IMR-90 (cell line): ENCODE measurements around the gene PSMA6. TPM values are rescaled to one million over a fixed set of nuclear protein-coding genes. Genes with fewer than 3 reads are reported as not detected.

Source experiments
- ATAC-seq: fragments of 200-7000 bp; cut with Tn5 transposase; 2 replicates; pipeline ENCODE4 v1.9.1; 2020; ENCODE audit warnings: low read depth, mild to moderate bottlenecking, moderate library complexity
- BruUV-seq: library from RNA; stranded (reverse); fragments of 400-500 nt; replicated peaks from 2 replicates; lab custom pipeline; 2021; lab: Mats Ljungman, UMichigan
- CTCF ChIA-PET: fragments of 300-600 bp; formaldehyde crosslinking; extraction: SDS; loops from one replicate; lab custom pipeline; 2021; ENCODE audit warnings: antibody characterized with exemption; lab: Yijun Ruan, JAX
- POLR2A ChIA-PET: fragments of 300-600 bp; sonication (Branson Sonifier 250); formaldehyde crosslinking; loops from one replicate; lab custom pipeline; 2022; ENCODE audit warnings: antibody characterized with exemption; ENCODE audit not compliant: unreplicated experiment; lab: Charles Lee
- DNase-seq: peaks from one replicate; pipeline ENCODE4 v3.0.0; 2013
- H2AFZ ChIP-seq: replicated peaks from 2 replicates; pipeline ENCODE3; 2013; ENCODE audit warnings: low read length, mild to moderate bottlenecking; ENCODE audit not compliant: poor library complexity
- H2AK5ac ChIP-seq: 2 replicates; pipeline ENCODE4 v1.6.1; 2013; ENCODE audit warnings: low read depth, low read length, inconsistent platforms
- H2AK9ac ChIP-seq: replicated peaks from 2 replicates; pipeline ENCODE3; 2013; ENCODE audit warnings: mild to moderate bottlenecking, low read depth, low read length, moderate library complexity; ENCODE audit not compliant: poor library complexity
- H2BK120ac ChIP-seq: 2 replicates; pipeline ENCODE4 v1.6.1; 2013; ENCODE audit warnings: low read depth, low read length, inconsistent platforms
- H2BK15ac ChIP-seq: 3 replicates; pipeline ENCODE4 v1.6.1; 2013; ENCODE audit warnings: low read depth, low read length, inconsistent platforms
- H2BK20ac ChIP-seq: 2 replicates; pipeline ENCODE4 v1.6.1; 2013; ENCODE audit warnings: low read depth, mild to moderate bottlenecking, inconsistent platforms, low read length, moderate library complexity
- H2BK5ac ChIP-seq: 2 replicates; pipeline ENCODE4 v1.6.1; 2013; ENCODE audit warnings: mild to moderate bottlenecking, low read depth, low read length, inconsistent platforms; ENCODE audit not compliant: poor library complexity, severe bottlenecking
- H3K14ac ChIP-seq: replicated peaks from 2 replicates; pipeline ENCODE4 v1.6.1; 2013; ENCODE audit warnings: low read depth, low read length, inconsistent platforms
- H3K18ac ChIP-seq: 2 replicates; pipeline ENCODE4 v1.6.1; 2013; ENCODE audit warnings: low read depth, low read length, control low read depth
- H3K23ac ChIP-seq: 2 replicates; pipeline ENCODE4 v1.6.1; 2013; ENCODE audit warnings: low read depth, low read length, inconsistent platforms
- H3K27ac ChIP-seq: 2 replicates; pipeline ENCODE4 v1.5.1; 2013; ENCODE audit warnings: mild to moderate bottlenecking, control low read depth, low read length; ENCODE audit not compliant: insufficient read depth
- H3K27me3 ChIP-seq: 2 replicates; pipeline ENCODE4 v1.6.1; 2013; ENCODE audit warnings: low read length; ENCODE audit not compliant: control insufficient read depth, insufficient read depth
- H3K36me3 ChIP-seq: 2 replicates; pipeline ENCODE4 v1.6.1; 2013; ENCODE audit warnings: low read length, mixed read lengths; ENCODE audit not compliant: control insufficient read depth, insufficient read depth
- H3K4ac ChIP-seq: 2 replicates; pipeline ENCODE4 v1.6.1; 2013; ENCODE audit warnings: low read depth, low read length, inconsistent platforms
- H3K4me1 ChIP-seq: 2 replicates; pipeline ENCODE4 v1.6.1; 2013; ENCODE audit warnings: low read length, mixed read lengths; ENCODE audit not compliant: control insufficient read depth, insufficient read depth
- H3K4me2 ChIP-seq: 2 replicates; pipeline ENCODE4 v1.6.1; 2013; ENCODE audit warnings: low read depth, mild to moderate bottlenecking, control low read depth, low read length, moderate library complexity
- H3K4me3 ChIP-seq: 2 replicates; pipeline ENCODE4 v1.5.1; 2013; ENCODE audit warnings: low read depth, mild to moderate bottlenecking, control low read depth, low read length, moderate library complexity; ENCODE audit not compliant: insufficient read depth
- H3K56ac ChIP-seq: 2 replicates; pipeline ENCODE4 v1.6.1; 2013; ENCODE audit warnings: low read length, inconsistent platforms; ENCODE audit not compliant: insufficient read depth; ENCODE audit errors: extremely low read depth
- H3K79me1 ChIP-seq, 2 experiments: 2 replicates each; pipeline ENCODE4 v1.6.1; 2013; ENCODE audit warnings: low read length in 2 of 2, inconsistent platforms in 1 of 2, low read depth in 1 of 2
- H3K9ac ChIP-seq: 2 replicates; pipeline ENCODE4 v1.6.1; 2013; ENCODE audit warnings: low read depth, low read length, control low read depth
- H3K9me1 ChIP-seq: 2 replicates; pipeline ENCODE4 v1.6.1; 2013; ENCODE audit warnings: low read length, inconsistent platforms; ENCODE audit not compliant: insufficient read depth
- H3K9me3 ChIP-seq: 2 replicates; pipeline ENCODE4 v1.6.1; 2013; ENCODE audit warnings: low read length; ENCODE audit not compliant: control insufficient read depth, insufficient read depth
- H4K20me1 ChIP-seq: 2 replicates; pipeline ENCODE4 v1.6.1; 2013; ENCODE audit warnings: low read length, inconsistent platforms; ENCODE audit not compliant: insufficient read depth
- H4K5ac ChIP-seq: 2 replicates; pipeline ENCODE4 v1.6.1; 2013; ENCODE audit warnings: mild to moderate bottlenecking, low read depth, low read length, control low read depth
- H4K8ac ChIP-seq, 2 experiments: 2 replicates each; pipeline ENCODE4 v1.6.1; 2013; ENCODE audit warnings: low read depth in 2 of 2, low read length in 2 of 2, control low read depth in 1 of 2, inconsistent platforms in 1 of 2
- H4K91ac ChIP-seq: 2 replicates; pipeline ENCODE4 v1.6.1; 2013; ENCODE audit warnings: low read depth, low read length, inconsistent platforms; ENCODE audit not compliant: insufficient read depth
- BHLHE40 ChIP-seq: fragments of 150-350 bp; IDR thresholded peaks from 2 replicates; pipeline ENCODE4 v1.6.1; 2016; ENCODE audit warnings: mild to moderate bottlenecking, low read depth, low read length
- CEBPB ChIP-seq: IDR thresholded peaks from 2 replicates; pipeline ENCODE4 v1.6.1; 2012; ENCODE audit warnings: low read depth, low read length, improper control_type of control experiment
- CHD1 ChIP-seq: IDR thresholded peaks from 2 replicates; pipeline ENCODE4 v1.6.1; 2012; ENCODE audit warnings: low read depth, low read length, improper control_type of control experiment
- ELK1 ChIP-seq: fragments of 150-350 bp; IDR thresholded peaks from 2 replicates; pipeline ENCODE4 v1.6.1; 2016; ENCODE audit warnings: low read depth, mild to moderate bottlenecking, low read length, moderate library complexity, borderline replicate concordance
- FOS ChIP-seq: fragments of 150-350 bp; IDR thresholded peaks from 2 replicates; pipeline ENCODE4 v1.6.1; 2016; ENCODE audit warnings: low read depth, low read length
- MAFK ChIP-seq: IDR thresholded peaks from 2 replicates; pipeline ENCODE4 v1.6.1; 2012; ENCODE audit warnings: low read depth, low read length, improper control_type of control experiment
- MAZ ChIP-seq: IDR thresholded peaks from 2 replicates; pipeline ENCODE4 v1.6.1; 2012; ENCODE audit warnings: low read depth, mild to moderate bottlenecking, low read length, improper control_type of control experiment, moderate library complexity, borderline replicate concordance
- MXI1 ChIP-seq: IDR thresholded peaks from 2 replicates; pipeline ENCODE4 v1.6.1; 2012; ENCODE audit warnings: low read depth, mild to moderate bottlenecking, low read length, moderate library complexity, borderline replicate concordance
- NFE2L2 ChIP-seq: fragments of 150-350 bp; IDR thresholded peaks from 2 replicates; pipeline ENCODE4 v1.6.1; 2016; ENCODE audit warnings: low read depth, mild to moderate bottlenecking, low read length
- POLR2A ChIP-seq: IDR thresholded peaks from 2 replicates; pipeline ENCODE4 v1.6.1; 2012; ENCODE audit warnings: mild to moderate bottlenecking, low read depth, low read length
- RAD21 ChIP-seq: IDR thresholded peaks from 2 replicates; pipeline ENCODE4 v1.6.1; 2012; ENCODE audit warnings: low read length, improper control_type of control experiment
- RCOR1 ChIP-seq: IDR thresholded peaks from 2 replicates; pipeline ENCODE4 v1.6.1; 2012; ENCODE audit warnings: mild to moderate bottlenecking, low read length, improper control_type of control experiment; ENCODE audit not compliant: insufficient replicate concordance
- RFX5 ChIP-seq: IDR thresholded peaks from 2 replicates; pipeline ENCODE4 v1.8.0; 2012; ENCODE audit warnings: low read depth, mild to moderate bottlenecking, low read length, moderate library complexity
- SMC3 ChIP-seq: fragments of 150-350 bp; IDR thresholded peaks from 2 replicates; pipeline ENCODE4 v1.6.1; 2016; ENCODE audit warnings: low read depth, mild to moderate bottlenecking, antibody characterized with exemption, low read length, moderate library complexity
- USF2 ChIP-seq: fragments of 150-350 bp; IDR thresholded peaks from 2 replicates; pipeline ENCODE4 v1.6.1; 2017; ENCODE audit warnings: mild to moderate bottlenecking, antibody characterized with exemption, low read length, low read depth
- WGBS, 2 experiments: methylation state at CpG; one replicate each; pipeline versions ENCODE4 v1.1.5 to v1.1.7; 2013; ENCODE audit warnings: missing lambda C conversion rate in 2 of 2; ENCODE audit not compliant: insufficient read length in 1 of 2; ENCODE audit errors: extremely low coverage in 2 of 2; 5-methylcytosine and 5-hydroxymethylcytosine counted together
- dilution Hi-C: fragments of 300-500 bp; cut with HindIII; formaldehyde crosslinking; loops from one replicate; pipeline ENCODE4 v1.14.3; 2018; ENCODE audit warnings: low sequenced_read_pairs; ENCODE audit not compliant: unreplicated experiment
- in situ Hi-C: fragments of 300-500 bp; cut with MboI; formaldehyde crosslinking; loops from 3 replicates; pipeline ENCODE4 v1.14.3; 2019; ENCODE audit warnings: low sequenced_read_pairs, inconsistent platforms, mixed read lengths
- intact Hi-C: fragments of 100-400 bp; cut with micrococcal nuclease; formaldehyde crosslinking; loops from 2 replicates; pipeline ENCODE4 v1.10.0; 2022
- polyA plus RNA-seq, 3 experiments: library from polyadenylated mRNA; depleted of rRNA; stranded (reverse); fragments of >200 nt; gene quantifications; 2 replicates each; pipeline ENCODE4 v1.2.3, GENCODE V29; 2012; ENCODE audit warnings: low replicate concordance in 1 of 3
- total RNA-seq: library from RNA; depleted of rRNA; stranded (reverse); fragments of >200 nt; gene quantifications from 2 replicates; pipeline ENCODE4 v1.2.3, GENCODE V29; 2012
- TF ChIP-seq, protein P1 (sequence below): conservative IDR thresholded peaks from 2 replicates; pipeline ENCODE4 v1.5.1; 2012; ENCODE audit warnings: mild to moderate bottlenecking, low read depth, low read length, improper control_type of control experiment

Gene PSMA6
- total and polyA plus RNA-seq, 2 of the 4 experiments (the other 2 are of a cell fraction): 184 to 530 TPM

DNA sequence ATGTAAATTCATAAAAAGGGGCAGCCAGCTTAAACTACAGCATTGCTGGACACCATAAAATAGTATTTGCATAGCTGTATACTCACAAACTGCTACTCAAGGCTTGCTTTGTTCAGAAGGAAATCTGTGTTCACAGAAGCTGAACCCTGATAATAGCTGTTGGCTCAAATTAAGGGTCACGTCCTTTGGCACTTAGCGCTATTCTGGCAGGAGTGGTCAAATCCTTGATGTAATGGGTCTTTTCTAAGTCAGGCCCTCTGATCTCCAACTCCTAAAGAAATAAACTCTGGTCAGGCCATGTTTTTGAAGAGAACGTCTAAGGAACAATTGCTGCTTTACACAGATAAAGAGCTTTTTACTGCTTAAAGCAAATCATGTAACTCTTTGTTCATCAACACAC is 12.8 kb upstream of the PSMA6 start:
- Histone ChIP-seq H3K4me2 (no peak overlapping the region), H3K14ac (no peak overlapping the region), H3K9me1 (peaks cover 2% of the 10 kb centered on the region; the same call in 1 of the 2 replicates), H3K27me3 (no peaks in the 10 kb centered on the region), H2AK5ac (no peak overlapping the region), H4K8ac (no peak overlapping the region), H2BK5ac (no peak overlapping the region), H2BK15ac (no peak overlapping the region), H3K56ac (no peak overlapping the region), H4K20me1 (no peaks in the 10 kb centered on the region), H3K4me3 (no peak overlapping the region), H3K23ac (no peak overlapping the region), H4K5ac (no peak overlapping the region), H2AK9ac (no peak overlapping the region), H3K9me3 (no peaks in the 10 kb centered on the region), H3K9ac (no peak overlapping the region), H2BK120ac (no peak overlapping the region), H3K18ac (no peak overlapping the region), H2BK20ac (no peak overlapping the region), H2AFZ (no peak overlapping the region), H3K4ac (no peak overlapping the region), H3K79me1 (no peaks in the 10 kb centered on the region), H3K27ac (no peak overlapping the region), H3K36me3 (peaks cover 9% of the 10 kb centered on the region; the same call in 1 of the 2 replicates), H3K4me1 (no peaks in the 10 kb centered on the region), H4K91ac (no peak overlapping the region)
- intact Hi-C loops (no loop called here), dilution Hi-C loops (no loop called here), in situ Hi-C loops (no loop called here)
- ATAC-seq: no peak
- WGBS, 2 experiments: no CpG with 5 or more reads among the region's 3 CpGs
- TF ChIP-seq RCOR1: no peak
- no peak for TF ChIP-seq CHD1
- TF ChIP-seq USF2: no peak
- TF ChIP-seq ELK1: no peak
- no peak for TF ChIP-seq BHLHE40
- no peak for TF ChIP-seq MXI1
- TF ChIP-seq RAD21: no peak
- no peak for TF ChIP-seq MAFK
- TF ChIP-seq, protein P1, sequence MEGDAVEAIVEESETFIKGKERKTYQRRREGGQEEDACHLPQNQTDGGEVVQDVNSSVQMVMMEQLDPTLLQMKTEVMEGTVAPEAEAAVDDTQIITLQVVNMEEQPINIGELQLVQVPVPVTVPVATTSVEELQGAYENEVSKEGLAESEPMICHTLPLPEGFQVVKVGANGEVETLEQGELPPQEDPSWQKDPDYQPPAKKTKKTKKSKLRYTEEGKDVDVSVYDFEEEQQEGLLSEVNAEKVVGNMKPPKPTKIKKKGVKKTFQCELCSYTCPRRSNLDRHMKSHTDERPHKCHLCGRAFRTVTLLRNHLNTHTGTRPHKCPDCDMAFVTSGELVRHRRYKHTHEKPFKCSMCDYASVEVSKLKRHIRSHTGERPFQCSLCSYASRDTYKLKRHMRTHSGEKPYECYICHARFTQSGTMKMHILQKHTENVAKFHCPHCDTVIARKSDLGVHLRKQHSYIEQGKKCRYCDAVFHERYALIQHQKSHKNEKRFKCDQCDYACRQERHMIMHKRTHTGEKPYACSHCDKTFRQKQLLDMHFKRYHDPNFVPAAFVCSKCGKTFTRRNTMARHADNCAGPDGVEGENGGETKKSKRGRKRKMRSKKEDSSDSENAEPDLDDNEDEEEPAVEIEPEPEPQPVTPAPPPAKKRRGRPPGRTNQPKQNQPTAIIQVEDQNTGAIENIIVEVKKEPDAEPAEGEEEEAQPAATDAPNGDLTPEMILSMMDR: no peak
- TF ChIP-seq MAZ: no peak
- no peak for TF ChIP-seq CEBPB
- TF ChIP-seq RFX5: no peak
- no peak for TF ChIP-seq NFE2L2
- no peak for TF ChIP-seq FOS
- no peak for TF ChIP-seq POLR2A
- TF ChIP-seq SMC3: no peak
- ChIA-PET CTCF (no interaction called here), POLR2A (no interaction called here)
- no TSS peak for BruUV-seq
- no peak for DNase-seq
